HepG2 (cell line): ENCODE results near the gene IRF1. TPM values are rescaled to one million over a fixed set of nuclear protein-coding genes. Genes with fewer than 3 reads are reported as not detected.
A peak's percentile ranks its signal among the peaks of the same experiment; 100 is the strongest.

Experiments
- GATAD2A ChIP-seq: IDR thresholded peaks from 2 replicates; pipeline ENCODE4 v1.6.1; 2016
- HDAC2 ChIP-seq: sonication (generic); formaldehyde crosslinking; IDR thresholded peaks from 2 replicates; pipeline ENCODE4 v1.4.0; 2020; ENCODE audit warnings: missing genetic modification reagents
- HNF4A ChIP-seq: sonication (generic); formaldehyde crosslinking; IDR thresholded peaks from 2 replicates; pipeline ENCODE4 v1.4.0; 2020; ENCODE audit warnings: missing genetic modification reagents
- KAT8 ChIP-seq: IDR thresholded peaks from 2 replicates; pipeline ENCODE4 v1.6.1; 2016; ENCODE audit warnings: missing genetic modification reagents, missing compliant biosample characterization
- KDM2A ChIP-seq: sonication (generic); formaldehyde crosslinking; IDR thresholded peaks from 2 replicates; pipeline ENCODE4 v1.4.0; 2020; ENCODE audit warnings: low read depth, missing genetic modification reagents, borderline replicate concordance
- KDM4B ChIP-seq: sonication (generic); formaldehyde crosslinking; IDR thresholded peaks from 2 replicates; pipeline ENCODE4 v1.4.0; 2020; ENCODE audit warnings: missing genetic modification reagents
- MEIS1 ChIP-seq: sonication (generic); formaldehyde crosslinking; IDR thresholded peaks from 2 replicates; pipeline ENCODE4 v1.9.0; 2021; ENCODE audit warnings: mild to moderate bottlenecking, missing genetic modification reagents, moderate library complexity, borderline replicate concordance
- NR2F6 ChIP-seq, 2 experiments: IDR thresholded peaks; 2 replicates each; pipeline ENCODE4 v1.6.1; 2016; ENCODE audit warnings: antibody characterized with exemption in 1 of 2, mild to moderate bottlenecking in 1 of 2
- RCOR2 ChIP-seq: IDR thresholded peaks from 2 replicates; pipeline ENCODE4 v1.6.1; 2016; ENCODE audit warnings: missing biosample characterization, missing genetic modification reagents
- SIN3B ChIP-seq: fragments of 150-350 bp; IDR thresholded peaks from 2 replicates; pipeline ENCODE4 v1.6.1; 2014; ENCODE audit warnings: low read length
- SRSF9 ChIP-seq: fragments of 200-400 bp; formaldehyde crosslinking; IDR thresholded peaks from 2 replicates; pipeline ENCODE4 v1.6.1; 2018; ENCODE audit warnings: borderline replicate concordance, mild to moderate bottlenecking, low read depth, low read length; ENCODE audit not compliant: insufficient read depth, poor library complexity, severe bottlenecking
- TCF7L2 ChIP-seq: IDR thresholded peaks from 2 replicates; pipeline ENCODE4 v1.6.1; 2011; ENCODE audit warnings: mild to moderate bottlenecking, low read depth, low read length, moderate library complexity
- ZBTB7B ChIP-seq: sonication (generic); formaldehyde crosslinking; IDR thresholded peaks from 2 replicates; pipeline ENCODE4 v1.4.0; 2020; ENCODE audit warnings: missing genetic modification reagents
- ZKSCAN5 ChIP-seq: sonication (generic); formaldehyde crosslinking; IDR thresholded peaks from 2 replicates; pipeline ENCODE4 v1.5.1; 2020; ENCODE audit warnings: mild to moderate bottlenecking, missing genetic modification reagents
- ZNF160 ChIP-seq: sonication (generic); formaldehyde crosslinking; IDR thresholded peaks from 2 replicates; pipeline ENCODE4 v1.8.0; 2022; ENCODE audit warnings: mild to moderate bottlenecking, inconsistent platforms, missing genetic modification reagents
- ZNF264 ChIP-seq: sonication (generic); formaldehyde crosslinking; IDR thresholded peaks from 2 replicates; pipeline ENCODE4 v1.4.0; 2020; ENCODE audit warnings: missing genetic modification reagents
- ZNF34 ChIP-seq: sonication (generic); formaldehyde crosslinking; IDR thresholded peaks from 2 replicates; pipeline ENCODE4 v1.4.0; 2020; ENCODE audit warnings: mild to moderate bottlenecking, missing genetic modification reagents, borderline replicate concordance
- ZNF605 ChIP-seq: sonication (generic); formaldehyde crosslinking; IDR thresholded peaks from 2 replicates; pipeline ENCODE4 v1.8.0; 2022; ENCODE audit warnings: mild to moderate bottlenecking, missing genetic modification reagents
- ZNF644 ChIP-seq: IDR thresholded peaks from 2 replicates; pipeline ENCODE4 v1.6.1; 2016; ENCODE audit warnings: low read depth
- ZNF672 ChIP-seq: sonication (generic); formaldehyde crosslinking; IDR thresholded peaks from 2 replicates; pipeline ENCODE4 v1.8.1; 2022; ENCODE audit warnings: missing genetic modification reagents
- ZNF792 ChIP-seq: IDR thresholded peaks from 2 replicates; pipeline ENCODE4 v1.6.1; 2016
- ZSCAN9 ChIP-seq: IDR thresholded peaks from 2 replicates; pipeline ENCODE4 v1.6.1; 2016; ENCODE audit warnings: borderline replicate concordance
- polyA plus RNA-seq, 8 experiments: library from polyadenylated mRNA; depleted of rRNA in 3 of 8; stranded (reverse) in 7 of 8; unstranded in 1 of 8; fragments of >200 nt; fragmentation: Illumina TruSeq in 4 of 8; extraction: Trizol in 4 of 8; gene quantifications; 2 replicates each; pipeline versions ENCODE4 v1.2.1 to v1.2.3, GENCODE V29; 2011 to 2016; ENCODE audit warnings: low read depth in 4 of 8, missing spikeins in 1 of 8, mixed read lengths in 1 of 8; ENCODE audit not compliant: insufficient read depth in 1 of 8
- total RNA-seq, 5 experiments: library from RNA; depleted of rRNA; stranded (reverse); fragments of >200 nt; fragmentation: Illumina TruSeq; extraction: Trizol; gene quantifications; 2 replicates each; pipeline ENCODE4 v1.2.3, GENCODE V29; 2016; ENCODE audit warnings: low read depth in 1 of 5
- TF ChIP-seq, protein P1 (sequence below): sonication (generic); formaldehyde crosslinking; IDR thresholded peaks from 2 replicates; pipeline ENCODE4 v1.4.0; 2020; ENCODE audit warnings: missing genetic modification reagents
- TF ChIP-seq, protein P2 (sequence below): sonication (generic); formaldehyde crosslinking; conservative IDR thresholded peaks from 2 replicates; pipeline ENCODE4 v1.4.0; 2020; ENCODE audit warnings: mild to moderate bottlenecking, missing genetic modification reagents, moderate library complexity
- TF ChIP-seq, protein P3 (sequence below): IDR thresholded peaks from 2 replicates; pipeline ENCODE4 v1.6.1; 2016; ENCODE audit warnings: low read depth, control low read depth
- TF ChIP-seq, protein P4 (sequence below): IDR thresholded peaks from 2 replicates; pipeline ENCODE4 v1.6.1; 2016

The IRF1 gene
- total and polyA plus RNA-seq, 2 of the 13 experiments (the other 11 are each of a cell fraction or from before 2014, with no cell fraction given), result 4.1 to 8.8 TPM

DNA sequence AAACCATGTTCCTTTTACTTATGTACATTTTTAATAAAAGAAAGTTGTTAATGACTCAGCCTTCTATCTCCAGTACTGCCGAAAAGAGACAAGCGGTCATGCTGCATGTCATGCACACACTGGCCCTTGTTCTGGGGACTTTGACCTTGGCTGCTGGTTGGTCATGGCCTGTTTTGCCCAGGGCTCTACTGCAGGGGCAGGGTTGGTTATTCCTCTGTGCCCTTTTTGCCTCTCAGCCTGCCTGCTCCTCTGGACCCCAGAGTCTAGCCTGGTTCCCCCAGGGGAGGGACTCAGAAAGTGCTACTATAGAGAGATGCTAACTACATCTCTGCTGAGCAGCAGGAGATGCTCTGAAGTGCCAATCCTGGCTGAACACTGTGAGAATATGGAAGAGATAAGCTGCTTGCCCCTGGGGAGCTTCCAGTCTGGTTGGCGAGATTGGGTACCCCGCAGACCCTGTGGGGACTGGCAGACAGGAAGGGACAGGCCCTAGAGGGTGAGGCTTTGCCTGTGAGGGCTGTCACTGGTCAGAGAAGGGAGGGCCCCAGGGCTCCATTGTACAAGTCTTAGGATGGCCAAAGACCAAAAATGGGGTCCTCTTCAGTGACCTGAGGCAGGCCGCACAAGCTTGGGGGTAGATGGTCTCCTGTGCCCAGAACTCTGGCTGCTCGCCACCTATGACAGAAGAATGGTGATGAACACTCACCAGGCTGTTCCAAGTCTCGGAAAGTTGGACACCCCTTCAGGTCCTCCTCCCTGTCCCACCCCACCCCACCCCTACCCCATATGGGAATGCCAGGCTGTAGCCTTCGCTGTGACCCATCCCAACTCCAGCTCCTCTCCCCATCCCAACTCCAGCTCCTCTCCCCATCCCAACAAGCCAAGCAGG, 14.3 kb downstream of the IRF1 start (continued):
- no peak for TF ChIP-seq SIN3B
- peak; percentile 46; the same call in 1 of the 2 replicates for TF ChIP-seq HDAC2 (CRISPR knock-in tag)
- TF ChIP-seq, protein P1, sequence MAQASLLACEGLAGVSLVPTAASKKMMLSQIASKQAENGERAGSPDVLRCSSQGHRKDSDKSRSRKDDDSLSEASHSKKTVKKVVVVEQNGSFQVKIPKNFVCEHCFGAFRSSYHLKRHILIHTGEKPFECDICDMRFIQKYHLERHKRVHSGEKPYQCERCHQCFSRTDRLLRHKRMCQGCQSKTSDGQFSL (CRISPR knock-in tag), result no peak
- no peak for TF ChIP-seq KDM4B (CRISPR knock-in tag)
- TF ChIP-seq, protein P2, sequence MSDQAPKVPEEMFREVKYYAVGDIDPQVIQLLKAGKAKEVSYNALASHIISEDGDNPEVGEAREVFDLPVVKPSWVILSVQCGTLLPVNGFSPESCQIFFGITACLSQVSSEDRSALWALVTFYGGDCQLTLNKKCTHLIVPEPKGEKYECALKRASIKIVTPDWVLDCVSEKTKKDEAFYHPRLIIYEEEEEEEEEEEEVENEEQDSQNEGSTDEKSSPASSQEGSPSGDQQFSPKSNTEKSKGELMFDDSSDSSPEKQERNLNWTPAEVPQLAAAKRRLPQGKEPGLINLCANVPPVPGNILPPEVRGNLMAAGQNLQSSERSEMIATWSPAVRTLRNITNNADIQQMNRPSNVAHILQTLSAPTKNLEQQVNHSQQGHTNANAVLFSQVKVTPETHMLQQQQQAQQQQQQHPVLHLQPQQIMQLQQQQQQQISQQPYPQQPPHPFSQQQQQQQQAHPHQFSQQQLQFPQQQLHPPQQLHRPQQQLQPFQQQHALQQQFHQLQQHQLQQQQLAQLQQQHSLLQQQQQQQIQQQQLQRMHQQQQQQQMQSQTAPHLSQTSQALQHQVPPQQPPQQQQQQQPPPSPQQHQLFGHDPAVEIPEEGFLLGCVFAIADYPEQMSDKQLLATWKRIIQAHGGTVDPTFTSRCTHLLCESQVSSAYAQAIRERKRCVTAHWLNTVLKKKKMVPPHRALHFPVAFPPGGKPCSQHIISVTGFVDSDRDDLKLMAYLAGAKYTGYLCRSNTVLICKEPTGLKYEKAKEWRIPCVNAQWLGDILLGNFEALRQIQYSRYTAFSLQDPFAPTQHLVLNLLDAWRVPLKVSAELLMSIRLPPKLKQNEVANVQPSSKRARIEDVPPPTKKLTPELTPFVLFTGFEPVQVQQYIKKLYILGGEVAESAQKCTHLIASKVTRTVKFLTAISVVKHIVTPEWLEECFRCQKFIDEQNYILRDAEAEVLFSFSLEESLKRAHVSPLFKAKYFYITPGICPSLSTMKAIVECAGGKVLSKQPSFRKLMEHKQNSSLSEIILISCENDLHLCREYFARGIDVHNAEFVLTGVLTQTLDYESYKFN (CRISPR knock-in tag), result peak; percentile 70
- 0 out of 2 replicates have a peak, but pooled peaks have one; percentile 45 for TF ChIP-seq ZBTB7B (CRISPR knock-in tag)
- TF ChIP-seq ZNF605 (CRISPR knock-in tag), result peak; percentile 45; the same call in 1 of the 2 replicates
- TF ChIP-seq TCF7L2, result no peak
- peak; percentile 66 for TF ChIP-seq GATAD2A
- no peak for TF ChIP-seq SRSF9
- no peak for TF ChIP-seq ZNF672 (CRISPR knock-in tag)
- TF ChIP-seq RCOR2 (CRISPR knock-in tag), result no peak
- TF ChIP-seq, protein P3, sequence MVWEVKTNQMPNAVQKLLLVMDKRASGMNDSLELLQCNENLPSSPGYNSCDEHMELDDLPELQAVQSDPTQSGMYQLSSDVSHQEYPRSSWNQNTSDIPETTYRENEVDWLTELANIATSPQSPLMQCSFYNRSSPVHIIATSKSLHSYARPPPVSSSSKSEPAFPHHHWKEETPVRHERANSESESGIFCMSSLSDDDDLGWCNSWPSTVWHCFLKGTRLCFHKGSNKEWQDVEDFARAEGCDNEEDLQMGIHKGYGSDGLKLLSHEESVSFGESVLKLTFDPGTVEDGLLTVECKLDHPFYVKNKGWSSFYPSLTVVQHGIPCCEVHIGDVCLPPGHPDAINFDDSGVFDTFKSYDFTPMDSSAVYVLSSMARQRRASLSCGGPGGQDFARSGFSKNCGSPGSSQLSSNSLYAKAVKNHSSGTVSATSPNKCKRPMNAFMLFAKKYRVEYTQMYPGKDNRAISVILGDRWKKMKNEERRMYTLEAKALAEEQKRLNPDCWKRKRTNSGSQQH (CRISPR knock-in tag), result no peak
- TF ChIP-seq ZNF34 (CRISPR knock-in tag), result no peak
- peak; percentile 27; the same call in 1 of the 2 replicates for TF ChIP-seq KDM2A (CRISPR knock-in tag)
- TF ChIP-seq, protein P4, sequence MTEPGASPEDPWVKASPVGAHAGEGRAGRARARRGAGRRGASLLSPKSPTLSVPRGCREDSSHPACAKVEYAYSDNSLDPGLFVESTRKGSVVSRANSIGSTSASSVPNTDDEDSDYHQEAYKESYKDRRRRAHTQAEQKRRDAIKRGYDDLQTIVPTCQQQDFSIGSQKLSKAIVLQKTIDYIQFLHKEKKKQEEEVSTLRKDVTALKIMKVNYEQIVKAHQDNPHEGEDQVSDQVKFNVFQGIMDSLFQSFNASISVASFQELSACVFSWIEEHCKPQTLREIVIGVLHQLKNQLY (CRISPR knock-in tag), result peak; percentile 26; the same call in 1 of the 2 replicates
- peak; percentile 70; the same call in 1 of the 2 replicates for TF ChIP-seq ZNF792
- peak; percentile 85 for TF ChIP-seq HNF4A (CRISPR knock-in tag)
- TF ChIP-seq ZKSCAN5, result no peak
- TF ChIP-seq ZNF644 (CRISPR knock-in tag), result peak; percentile 91
- no peak for TF ChIP-seq NR2F6 (IDR thresholded peaks at IDR 0.05)
- peak; percentile 67; the same call in 1 of the 2 replicates for TF ChIP-seq NR2F6 (CRISPR knock-in tag; IDR thresholded peaks at IDR 0.05)
- TF ChIP-seq ZNF160 (CRISPR knock-in tag), result no peak; the same call in 1 of the 2 replicates
- TF ChIP-seq KAT8, result 0 out of 2 replicates have a peak, but pooled peaks have one; percentile 51
- TF ChIP-seq MEIS1 (CRISPR knock-in tag), result no peak
- TF ChIP-seq ZNF264 (CRISPR knock-in tag), result 0 out of 2 replicates have a peak, but pooled peaks have one; percentile 28
- TF ChIP-seq ZSCAN9 (CRISPR knock-in tag), result 0 out of 2 replicates have a peak, but pooled peaks have one; percentile 34
